Effector memory CD8-positive, alpha-beta T cell (primary cell): Measurements from ENCODE around the gene OR14C36.

ENCODE experiments used
- ATAC-seq: fragments of 150-1000 bp; cut with Tn5 transposase; replicated peaks from 2 replicates; pipeline ENCODE4 v1.10.0; 2021; ENCODE audit warnings: mild to moderate bottlenecking, moderate library complexity
- DNase-seq, 3 experiments: peaks; one replicate each; pipeline ENCODE4 v3.0.0; 2021
- H3K27ac Mint-ChIP-seq, 2 donors: one replicate each; pipeline ENCODE4 v1.8.0; 2022; ENCODE audit warnings: mild to moderate bottlenecking in 2 of 2, mixed read lengths in 2 of 2, moderate library complexity in 2 of 2
- H3K27me3 Mint-ChIP-seq, 2 donors: one replicate each; pipeline ENCODE4 v1.8.0; 2022; ENCODE audit warnings: mixed read lengths in 2 of 2
- H3K36me3 Mint-ChIP-seq: one replicate; pipeline ENCODE4 v1.8.0; 2022; ENCODE audit warnings: mild to moderate bottlenecking, moderate library complexity, mixed read lengths; ENCODE audit not compliant: insufficient read depth
- H3K4me1 Mint-ChIP-seq, 2 donors: one replicate each; pipeline ENCODE4 v1.8.0; 2022; ENCODE audit warnings: low read depth in 2 of 2, mixed read lengths in 2 of 2
- H3K4me3 Mint-ChIP-seq, 2 donors: one replicate each; pipeline ENCODE4 v1.8.0; 2022; ENCODE audit warnings: mild to moderate bottlenecking in 2 of 2, mixed read lengths in 2 of 2, moderate library complexity in 2 of 2
- H3K9me3 Mint-ChIP-seq, 2 donors: one replicate each; pipeline ENCODE4 v1.8.0; 2022; ENCODE audit warnings: mixed read lengths in 2 of 2

The OR14C36 gene

DNA sequence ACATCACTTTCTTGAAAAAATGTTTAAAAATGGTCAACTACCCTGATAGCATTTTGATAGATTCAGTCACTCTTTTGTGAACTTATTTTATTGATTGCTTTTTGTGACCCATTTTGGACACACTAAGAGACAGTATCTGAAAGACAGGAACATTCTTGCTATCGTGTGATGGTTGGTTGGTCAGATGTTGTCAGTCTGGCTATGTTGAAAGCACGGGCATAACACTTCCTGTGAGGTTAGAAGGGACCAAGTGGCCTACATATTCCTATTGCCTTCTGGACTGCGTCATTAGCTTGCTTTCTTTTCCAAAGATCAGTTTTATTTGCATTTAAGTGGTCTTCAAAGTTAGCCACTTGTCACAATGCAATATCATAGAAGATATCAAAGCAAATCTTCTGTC lies 28.3 kb downstream of the OR14C36 start:
- DNase-seq (no peak), ATAC-seq (no peak)
- H3K27me3 Mint-ChIP-seq = no peaks in the 10 kb centered on the region
- H3K4me1 Mint-ChIP-seq = no peaks in the 10 kb centered on the region
- H3K27ac Mint-ChIP-seq = no peak overlapping the region
- H3K36me3 Mint-ChIP-seq = no peaks in the 10 kb centered on the region
- no peaks in the 10 kb centered on the region for H3K9me3 Mint-ChIP-seq
- no peak overlapping the region for H3K4me3 Mint-ChIP-seq

- Mint-ChIP-seq H3K4me3 (no peak overlapping the region), H3K36me3 (no peaks in the 10 kb centered on the region), H3K27me3 (peaks cover 0 to under 1% of the 10 kb centered on the region in 2 donors), H3K4me1 (no peaks in the 10 kb centered on the region), H3K9me3 (no peaks in the 10 kb centered on the region), H3K27ac (no peak overlapping the region)
- ATAC-seq = no peak
- no peak for DNase-seq
These were observed 32.3 kb downstream of the OR14C36 start for GRCh38 chr1:248380854-248381253.

DNA sequence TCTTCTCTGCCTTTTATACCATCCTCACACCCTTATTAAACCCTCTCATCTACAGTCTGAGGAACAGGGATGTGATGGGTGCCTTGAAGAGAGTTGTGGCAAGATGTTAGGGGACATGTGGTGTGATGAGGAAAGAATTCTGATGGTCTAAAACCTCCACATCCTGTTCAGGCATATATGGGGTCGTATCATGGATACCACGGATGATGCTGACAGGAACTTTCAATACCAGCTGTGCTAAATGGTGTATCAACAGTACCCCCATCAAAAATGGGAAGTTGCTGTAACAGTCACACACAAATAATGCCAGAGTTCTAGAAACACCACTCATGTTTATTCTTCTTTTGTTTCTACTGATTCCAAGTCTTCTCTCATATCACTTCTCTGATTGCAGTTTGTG lies 39.9 kb downstream of the OR14C36 start:
- Mint-ChIP-seq H3K27ac (no peak overlapping the region), H3K4me3 (no peak overlapping the region), H3K36me3 (no peaks in the 10 kb centered on the region), H3K4me1 (no peaks in the 10 kb centered on the region), H3K27me3 (peaks cover 0 to 46% of the 10 kb centered on the region in 2 donors), H3K9me3 (peaks cover 0 to 7% of the 10 kb centered on the region in 2 donors)
- DNase-seq = no peak
- no peak for ATAC-seq

GRCh38 chr1:248393050-248393449 lies 44.5 kb downstream of the OR14C36 start:
- Mint-ChIP-seq H3K4me3 (no peak overlapping the region), H3K9me3 (peaks cover 2 to 7% of the 10 kb centered on the region in 2 donors), H3K27me3 (peaks cover 0 to 52% of the 10 kb centered on the region in 2 donors), H3K27ac (no peak overlapping the region), H3K36me3 (no peaks in the 10 kb centered on the region), H3K4me1 (no peaks in the 10 kb centered on the region)
- ATAC-seq (no peak), DNase-seq (no peak)
